DLD1 (cell line): ENCODE results near the gene EFNA3.
"Not testable (repeated sequence)": the region's sequence is repeated elsewhere in the genome, so short reads cannot be mapped to it uniquely, and the experiment has no call there.

Experiments used
- in situ Hi-C: cut with HindIII; loops from 2 replicates; pipeline ENCODE4 v1.10.0; 2017; ENCODE audit warnings: low sequenced_read_pairs

Gene EFNA3

GRCh38 chr1:155108296-155108695 lies 29.7 kb downstream of the EFNA3 start:
- in situ Hi-C loops, result no loop called here

GRCh38 chr1:155110381-155110780 lies 31.7 kb downstream of the EFNA3 start:
- in situ Hi-C loops, result no loop called here

GRCh38 chr1:155110826-155111225 lies 32.2 kb downstream of the EFNA3 start:
- in situ Hi-C loops, result no loop called here

- in situ Hi-C loops, result no loop called here
These were observed 34.9 kb downstream of the EFNA3 start for GRCh38 chr1:155113450-155113980.

- in situ Hi-C loops, result no loop called here
These were observed 37.6 kb downstream of the EFNA3 start for GRCh38 chr1:155116113-155116764.

GRCh38 chr1:155117610-155118009 lies 39.0 kb downstream of the EFNA3 start:
- in situ Hi-C loops, result no loop called here

GRCh38 chr1:155118090-155118489 lies 39.5 kb downstream of the EFNA3 start:
- in situ Hi-C loops, result not testable (repeated sequence)

- in situ Hi-C loops, result no loop called here
These were observed 41.6 kb downstream of the EFNA3 start for GRCh38 chr1:155120253-155120652.

- in situ Hi-C loops, result no loop called here
These were observed 42.6 kb downstream of the EFNA3 start for GRCh38 chr1:155121249-155121648.

GRCh38 chr1:155122308-155122707 lies 43.7 kb downstream of the EFNA3 start:
- in situ Hi-C loops, result no loop called here

- in situ Hi-C loops, result no loop called here
These were observed 45.2 kb downstream of the EFNA3 start for GRCh38 chr1:155123801-155124200.

- in situ Hi-C loops, result no loop called here
These were observed 46.1 kb downstream of the EFNA3 start for GRCh38 chr1:155124503-155125463.

- in situ Hi-C loops, result no loop called here
These were observed 46.9 kb downstream of the EFNA3 start for GRCh38 chr1:155125511-155125945.

- in situ Hi-C loops, result no loop called here
These were observed 47.4 kb downstream of the EFNA3 start for GRCh38 chr1:155125946-155126555.

GRCh38 chr1:155126556-155127104 lies 48.0 kb downstream of the EFNA3 start:
- in situ Hi-C loops, result no loop called here

GRCh38 chr1:155127105-155127966 lies 48.7 kb downstream of the EFNA3 start, which contains the start of gene EFNA1:
Gene EFNA1 (plus strand): TSS chr1:155127876. CDS start chr1:155127978, 102 bp downstream.
- in situ Hi-C loops, result no loop called here

GRCh38 chr1:155127967-155128754 lies 49.5 kb downstream of the EFNA3 start:
- in situ Hi-C loops, result no loop called here

- in situ Hi-C loops, result no loop called here
These were observed 50.3 kb downstream of the EFNA3 start for GRCh38 chr1:155128755-155129473.
